GM21390 (cell line): ENCODE data around the gene PKDREJ.
A peak's percentile ranks its signal among the peaks of the same experiment; 100 is the strongest.

Experiments used
- ATAC-seq: cut with Tn5 transposase; IDR thresholded peaks from one replicate; pipeline ENCODE4 v1.9.1; 2021; ENCODE audit not compliant: unreplicated experiment

PKDREJ gene

DNA sequence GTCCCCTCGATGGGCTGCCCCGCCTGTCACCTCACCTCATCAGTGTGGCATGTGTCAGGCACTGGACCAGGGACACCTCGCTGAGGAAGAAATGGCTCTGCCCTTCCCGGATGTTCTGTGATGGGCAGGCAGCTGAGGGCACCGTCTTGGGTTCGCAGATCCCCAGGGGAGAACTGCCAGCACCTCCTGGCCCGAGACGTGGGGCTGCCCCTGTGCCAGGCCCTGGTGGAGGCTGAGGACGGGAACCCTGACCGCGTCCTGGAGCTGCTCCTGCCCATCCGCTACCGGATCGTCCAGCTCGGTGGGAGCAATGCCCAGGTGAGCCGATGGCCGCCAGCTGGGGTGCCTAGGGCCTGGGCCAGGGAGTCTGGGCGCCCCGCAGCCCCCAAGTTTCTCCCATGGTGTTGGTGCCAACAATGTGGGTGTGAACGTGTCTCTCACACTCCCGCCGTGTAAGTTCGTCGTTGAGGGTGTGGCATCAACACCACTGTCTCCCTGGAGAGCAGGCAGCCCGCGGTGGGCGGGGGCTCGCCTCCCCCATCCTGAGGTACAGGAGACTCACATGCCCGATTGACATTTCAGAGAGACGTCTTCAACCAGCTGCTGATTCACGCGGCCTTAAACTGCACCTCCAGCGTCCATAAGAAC, 26.2 kb upstream of the PKDREJ start:
- no peak for ATAC-seq

DNA sequence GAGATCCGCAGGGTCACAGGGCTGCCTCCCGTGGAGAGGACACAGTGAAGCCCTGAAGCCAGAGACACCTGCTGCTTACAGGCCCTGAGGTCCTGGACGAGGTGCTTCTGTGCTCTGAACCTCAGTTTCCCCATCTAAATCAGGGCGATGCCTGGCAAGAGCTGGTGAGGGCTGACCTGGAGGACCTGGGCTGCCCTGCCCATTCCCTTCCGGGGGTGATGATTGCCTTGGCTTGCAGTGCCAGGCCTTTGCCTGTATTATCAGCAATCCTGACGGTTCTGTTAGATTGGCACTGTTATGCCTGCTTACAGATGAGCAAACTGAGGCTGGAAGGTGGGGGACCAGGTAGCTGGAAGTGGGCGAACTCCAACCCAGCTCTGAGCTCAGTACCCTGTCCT, 25.7 kb upstream of the PKDREJ start:
- no peak for ATAC-seq

DNA sequence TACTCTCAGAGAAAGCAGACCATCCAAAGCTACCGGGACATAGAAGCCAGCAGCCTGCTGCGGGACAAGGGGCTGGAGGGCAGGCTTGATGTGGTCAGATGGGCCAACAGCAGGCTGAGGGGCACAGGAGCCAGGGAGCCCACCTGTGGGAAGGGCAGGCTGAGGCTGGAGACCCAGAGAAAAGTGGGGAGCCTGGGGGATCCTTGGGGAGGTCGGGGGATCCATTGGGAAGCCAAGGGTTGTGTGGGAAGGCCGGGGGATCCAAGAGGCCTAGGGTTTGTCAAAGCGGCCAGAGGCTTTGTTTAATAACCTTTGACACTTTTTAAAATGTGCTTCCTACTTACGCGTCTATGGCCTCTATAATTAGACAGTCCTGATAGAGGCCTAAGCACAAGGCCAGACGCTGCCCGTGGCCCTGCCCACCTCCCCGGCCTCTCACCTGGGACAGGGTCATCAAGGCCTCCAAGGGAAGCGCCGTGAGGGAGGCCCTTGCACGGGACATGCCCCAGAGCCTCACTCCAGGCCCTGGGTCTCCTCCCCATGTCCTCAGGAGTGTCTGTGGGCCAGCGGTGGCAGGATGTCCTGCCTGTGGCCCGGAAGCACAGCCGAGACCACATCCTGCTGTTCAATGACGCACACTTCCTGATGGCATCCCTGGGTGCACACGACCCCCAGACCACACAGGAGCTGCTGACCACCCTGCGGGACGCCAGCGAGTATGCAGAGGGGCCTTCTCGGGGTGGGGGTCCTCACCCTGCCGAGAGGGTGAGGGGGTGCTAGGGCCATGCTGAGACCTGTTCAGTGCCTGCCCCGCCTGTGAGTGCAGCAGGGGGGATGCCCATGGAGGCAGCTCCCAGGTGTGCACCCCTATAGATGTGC, 25.0 kb upstream of the PKDREJ start:
- peak; percentile 81 for ATAC-seq

DNA sequence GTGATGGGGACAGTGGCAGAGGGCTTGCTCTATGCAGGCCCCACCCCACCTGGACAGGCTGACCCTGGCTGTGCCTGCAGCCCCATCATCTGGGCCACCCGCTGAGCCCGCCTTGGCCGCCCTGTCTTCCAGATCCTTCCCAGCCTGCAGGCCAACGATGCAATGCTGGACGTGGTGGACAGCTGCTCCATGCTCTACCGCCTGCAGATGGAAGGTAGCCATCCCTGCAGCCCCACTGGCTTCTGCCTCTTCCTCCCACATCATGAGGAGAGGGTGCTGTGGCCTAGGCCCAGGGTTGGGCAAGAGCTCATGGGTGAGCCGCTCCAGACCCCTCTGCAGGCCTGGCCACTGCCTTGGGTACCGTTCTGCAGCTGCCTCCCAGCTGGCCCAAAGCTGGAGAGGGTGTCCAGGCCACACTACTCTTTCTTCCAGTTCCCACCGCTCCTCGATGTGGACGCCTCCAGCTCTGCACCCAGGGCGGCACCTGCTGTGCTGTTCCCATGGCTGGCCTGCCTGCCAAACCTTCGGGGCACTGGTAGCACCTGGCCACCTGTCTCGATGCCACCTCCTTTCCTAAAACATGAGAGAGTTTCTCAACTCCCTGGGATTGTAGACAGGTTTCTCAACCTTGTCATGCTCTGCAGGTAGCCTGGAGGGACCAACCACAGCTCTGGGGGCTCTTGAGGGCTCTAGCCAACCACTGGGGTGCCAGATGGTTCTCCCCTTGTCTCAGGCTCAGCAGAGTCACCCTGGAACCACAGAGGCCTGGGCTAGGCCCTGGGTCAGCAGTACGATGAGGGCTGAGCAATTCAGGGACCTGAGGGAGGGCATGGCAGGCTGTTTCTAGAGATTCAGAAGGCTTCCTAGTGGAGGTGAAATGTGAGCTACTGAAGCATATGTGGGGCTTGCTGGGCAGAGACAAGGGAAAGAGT, 24.1 kb upstream of the PKDREJ start:
- ATAC-seq, result no peak

DNA sequence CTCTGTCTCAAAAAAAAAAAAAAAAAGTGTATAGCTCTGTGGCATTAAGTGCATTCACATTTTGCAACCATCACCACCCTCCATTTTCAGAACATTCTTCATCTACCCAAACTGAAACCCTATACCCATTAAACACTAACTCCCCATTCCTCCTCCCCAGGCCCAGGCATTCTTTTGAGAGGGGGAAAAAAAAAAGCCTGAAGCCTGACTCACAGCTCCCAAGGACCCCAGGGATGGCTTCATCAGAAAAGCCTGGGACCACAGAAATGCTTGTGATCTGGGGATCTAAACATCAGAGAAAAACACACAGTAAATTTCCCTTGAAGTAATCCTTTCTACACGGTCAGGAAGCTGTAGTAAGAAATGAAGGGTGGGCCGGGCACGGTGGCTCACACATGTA, 22.9 kb upstream of the PKDREJ start:
- no peak for ATAC-seq

DNA sequence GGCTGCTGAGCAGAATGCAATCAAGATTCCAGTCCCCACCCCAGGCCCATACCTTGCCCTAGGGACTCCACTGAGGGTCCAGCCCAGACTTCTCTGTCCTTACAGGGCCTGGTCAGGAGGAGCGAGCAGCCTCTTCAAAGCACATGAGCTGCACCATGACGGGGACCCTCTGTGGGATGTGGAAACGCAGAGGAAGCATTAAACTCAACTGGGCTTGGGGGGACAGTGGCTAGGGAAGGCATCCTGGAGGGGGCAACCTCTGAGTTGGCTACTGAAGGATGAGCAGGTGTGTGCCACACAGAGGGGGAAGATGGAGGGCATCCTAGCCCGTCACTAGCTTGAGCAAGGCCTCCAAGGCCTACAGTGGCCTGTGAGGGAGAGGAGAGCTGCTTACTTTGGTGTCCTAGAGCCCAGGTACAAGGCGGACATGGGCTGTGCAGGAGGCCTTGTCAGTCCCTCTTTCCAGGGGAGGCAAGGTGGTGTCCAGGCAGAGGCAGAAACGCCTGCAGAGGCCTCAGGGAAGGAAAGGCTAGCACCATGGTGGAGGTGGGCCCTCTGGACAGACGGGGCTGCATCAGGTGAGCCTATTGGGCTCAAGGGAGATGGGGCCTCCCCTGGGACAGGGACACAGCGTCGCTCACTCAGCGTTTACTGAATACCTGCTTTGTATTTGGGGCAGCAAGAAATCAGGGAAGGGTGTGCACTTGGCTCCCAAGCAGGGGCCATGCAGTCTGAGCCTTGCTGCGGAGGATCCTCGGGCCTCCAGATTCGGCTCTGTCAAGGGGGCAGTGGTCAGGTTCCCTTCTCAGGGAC, 18.9 kb upstream of the PKDREJ start:
- ATAC-seq, result no peak

DNA sequence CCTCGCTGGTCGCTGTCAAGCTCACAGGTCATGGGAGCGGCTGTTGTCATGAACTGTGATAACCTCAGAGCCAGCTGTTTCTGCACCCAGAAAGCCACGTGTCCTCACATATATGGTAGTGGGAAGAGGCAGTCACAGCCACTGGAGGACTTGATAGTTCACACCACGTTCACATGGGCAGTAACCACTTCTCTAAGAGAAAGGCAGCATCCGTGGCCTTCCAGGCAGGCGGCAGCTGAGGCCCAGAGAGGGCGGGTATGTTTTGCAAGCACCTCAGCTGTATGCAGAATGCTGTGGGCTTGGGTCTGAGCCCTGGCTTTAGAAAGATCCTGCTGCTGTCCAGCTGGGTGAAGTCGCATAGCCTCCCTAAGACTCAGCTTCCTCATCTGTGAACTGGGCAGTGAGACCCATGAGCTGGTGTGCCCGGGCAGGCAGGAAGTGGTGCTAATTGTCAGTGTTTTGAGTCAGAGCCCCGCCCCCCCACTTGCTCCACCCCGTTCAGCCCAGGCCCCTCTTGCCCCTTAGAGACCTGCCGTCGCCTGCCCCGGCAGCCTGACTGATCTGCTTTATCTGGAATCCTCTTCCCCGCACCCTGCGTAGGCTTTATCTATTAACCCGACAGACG, 18.0 kb upstream of the PKDREJ start:
- no peak for ATAC-seq

DNA sequence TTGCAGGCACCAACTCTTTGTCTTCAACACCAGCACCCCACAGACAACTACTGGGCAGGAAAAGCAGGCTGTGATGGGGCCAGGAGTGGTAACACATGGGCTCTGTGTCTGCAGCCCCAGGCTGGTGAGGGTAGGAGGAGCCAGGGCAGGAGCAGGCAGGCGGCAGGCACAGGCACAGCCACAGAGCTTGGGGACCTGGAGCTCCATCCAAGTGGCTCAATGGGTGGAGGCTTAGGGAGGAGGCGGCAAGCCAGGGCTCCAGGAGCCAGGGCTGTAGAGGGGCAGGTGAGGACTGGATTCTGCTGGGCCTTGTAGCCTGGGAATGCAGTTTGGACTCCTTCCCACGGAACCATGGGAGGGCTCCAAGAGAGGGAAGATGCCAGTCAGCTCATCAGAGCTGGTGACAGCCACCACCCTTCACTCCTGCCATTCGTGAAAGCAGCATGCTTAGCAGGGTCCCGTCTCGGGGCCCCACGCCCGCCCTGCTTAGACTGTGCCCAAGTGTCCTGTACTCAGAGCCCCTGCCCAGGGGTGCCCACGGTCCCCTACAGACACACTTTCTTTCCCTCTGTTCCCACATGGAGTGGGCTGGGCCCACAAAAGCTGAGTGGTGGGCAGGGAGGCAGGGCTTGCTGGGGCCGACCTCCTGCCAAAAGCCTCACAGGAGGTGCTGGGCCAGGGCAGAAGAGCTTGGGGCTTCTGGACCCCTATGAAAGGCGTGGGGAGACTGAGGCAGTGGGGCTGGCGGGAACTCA, 17.1 kb upstream of the PKDREJ start:
- no peak for ATAC-seq

DNA sequence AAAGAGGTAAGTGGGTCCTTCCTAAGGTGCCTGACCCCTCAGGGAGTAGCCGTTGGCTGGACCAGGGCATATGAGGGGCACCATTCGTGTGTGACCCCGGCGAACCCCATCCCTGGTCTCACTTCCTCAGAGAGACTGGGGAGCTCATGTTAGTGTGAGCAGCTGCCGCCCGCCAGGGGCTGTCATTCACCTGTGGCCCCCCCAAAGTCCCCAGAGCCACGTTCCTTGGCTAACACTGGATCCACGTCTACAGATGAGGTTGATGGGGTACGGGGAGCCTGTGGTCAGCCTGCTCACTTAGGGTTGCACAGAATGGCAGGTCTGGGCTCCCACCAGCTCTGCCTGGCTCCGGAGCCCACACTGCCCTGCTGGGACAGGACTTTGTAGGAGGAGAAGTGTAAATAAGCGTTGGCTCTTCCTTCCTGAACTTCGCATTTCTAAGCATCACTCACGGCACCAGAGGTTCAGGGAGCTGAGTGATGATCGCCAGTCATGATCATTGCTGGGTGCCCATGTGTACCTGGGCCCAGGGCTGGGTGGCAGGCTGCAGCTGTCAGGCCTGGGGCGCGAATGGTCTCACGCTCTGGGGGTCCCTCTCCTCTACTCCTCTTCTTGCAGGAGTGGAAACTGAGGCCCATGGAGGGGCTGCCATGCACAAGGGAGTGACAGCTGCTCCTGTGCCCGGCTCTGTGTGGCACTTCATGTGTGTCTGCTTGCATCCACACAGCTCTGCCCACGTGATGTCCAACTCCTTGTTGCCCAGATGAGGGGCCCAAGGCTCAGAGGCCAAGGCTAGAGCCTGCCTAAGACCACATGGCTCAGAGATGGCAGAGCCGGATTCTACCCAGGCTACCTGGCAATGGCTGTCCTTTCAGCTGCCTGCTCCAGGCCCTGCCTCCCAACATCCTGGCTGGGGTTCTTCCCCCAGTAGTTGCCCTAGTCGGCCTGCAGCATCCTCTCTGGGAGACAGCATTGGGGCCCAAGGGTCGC, 15.8 kb upstream of the PKDREJ start:
- ATAC-seq, result no peak

DNA sequence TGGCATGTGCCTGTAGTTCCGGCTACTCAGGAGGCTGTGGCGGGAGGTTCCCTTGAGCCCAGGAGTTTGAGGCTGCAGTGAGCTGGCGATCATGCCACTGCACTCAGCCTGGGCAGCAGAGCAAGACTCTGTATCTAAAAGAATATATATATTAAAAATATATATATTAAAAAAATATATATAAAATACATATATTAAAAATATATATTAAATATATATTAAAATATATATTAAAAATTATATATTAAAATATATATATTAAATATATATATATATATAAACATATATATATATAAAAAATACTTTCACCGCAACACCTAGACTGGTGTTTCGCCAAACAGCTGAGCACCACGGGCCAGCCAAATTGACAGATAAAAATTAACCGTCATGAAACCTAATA, 13.4 kb upstream of the PKDREJ start:
- no peak for ATAC-seq

DNA sequence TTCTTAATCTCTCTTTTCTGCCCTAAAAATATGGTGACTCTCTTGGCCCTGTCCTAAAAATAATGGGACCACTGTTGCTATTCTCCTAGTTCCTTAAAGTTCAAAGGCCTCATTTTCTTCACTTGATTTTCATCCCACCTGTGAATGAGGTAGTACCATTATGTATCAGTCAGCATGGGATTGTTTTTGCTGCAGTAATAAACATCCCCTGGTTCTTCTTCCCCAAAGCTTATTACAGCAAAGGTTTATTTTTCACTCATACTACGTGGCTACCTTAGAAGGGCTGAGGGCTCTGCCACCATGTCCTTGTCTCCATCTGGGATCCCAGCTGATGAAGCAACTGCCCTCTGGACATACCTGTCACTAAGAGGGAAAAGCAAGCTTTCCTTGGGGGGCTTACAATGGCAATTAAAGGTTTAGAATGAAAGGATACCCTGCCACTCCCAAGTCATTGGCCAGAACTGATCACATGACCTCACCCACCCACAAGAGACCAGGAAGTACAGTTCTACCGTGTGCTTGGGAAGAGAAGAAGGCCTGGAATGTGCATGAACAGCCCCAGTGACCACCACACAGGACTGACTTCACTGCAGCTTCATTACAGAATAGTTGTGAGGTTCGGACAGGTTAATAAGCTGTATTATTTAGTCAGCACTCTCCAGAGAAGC, 12.4 kb upstream of the PKDREJ start:
- ATAC-seq, result no peak

DNA sequence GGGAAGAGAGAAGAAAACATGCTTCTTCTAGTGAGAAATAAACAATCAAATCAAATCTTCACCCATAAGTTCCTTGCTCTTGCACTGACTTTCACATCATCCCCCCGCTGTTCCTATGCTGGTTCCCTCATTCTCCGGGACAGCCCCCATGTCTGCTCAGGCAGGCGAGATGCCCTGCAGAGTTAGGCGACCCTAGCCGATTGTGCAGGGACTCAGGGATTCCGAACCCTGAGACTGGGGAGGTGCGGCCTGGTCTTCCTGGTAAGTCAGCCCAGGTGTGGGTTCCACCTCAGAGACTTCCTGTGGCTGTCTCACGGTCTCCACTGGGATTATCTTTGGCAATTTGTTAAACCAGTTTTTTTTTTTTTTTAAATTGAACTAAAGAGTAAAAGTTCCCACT, 11.2 kb upstream of the PKDREJ start:
- no peak for ATAC-seq

DNA sequence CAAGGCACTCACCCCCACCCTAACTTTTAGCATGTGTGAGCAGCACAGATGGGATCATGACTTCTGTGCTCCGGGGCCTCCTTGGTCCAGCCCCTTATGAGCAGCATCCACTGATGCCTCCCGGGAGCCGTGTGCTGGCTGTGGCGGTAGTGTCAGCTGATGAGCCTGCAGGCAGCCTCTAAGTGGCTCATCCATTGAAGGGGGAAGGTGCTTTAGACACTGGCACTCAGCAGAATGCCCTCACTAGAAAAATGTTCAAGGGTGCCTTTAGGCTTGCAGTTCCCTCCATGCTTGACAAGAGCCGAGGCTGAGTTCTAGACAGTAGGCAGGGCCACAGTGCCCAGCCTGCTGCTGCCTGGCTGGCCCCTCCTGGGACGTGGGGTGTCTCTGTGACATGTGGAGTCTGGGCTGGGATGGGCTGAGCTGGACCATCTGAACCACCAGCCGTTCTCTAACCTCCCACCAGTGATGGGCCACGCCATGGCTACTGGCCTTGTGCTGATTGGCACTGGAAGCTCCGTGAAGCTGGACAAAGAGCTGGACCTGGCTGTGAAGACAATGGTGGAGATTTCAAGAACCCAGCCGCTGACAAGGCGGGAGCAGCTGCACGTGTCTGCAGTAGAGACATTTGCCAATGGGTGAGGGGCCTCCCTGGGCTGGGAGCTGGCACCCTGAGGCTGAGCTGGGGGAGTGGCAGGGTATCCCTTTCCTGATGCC, 10.4 kb upstream of the PKDREJ start:
- no peak for ATAC-seq

DNA sequence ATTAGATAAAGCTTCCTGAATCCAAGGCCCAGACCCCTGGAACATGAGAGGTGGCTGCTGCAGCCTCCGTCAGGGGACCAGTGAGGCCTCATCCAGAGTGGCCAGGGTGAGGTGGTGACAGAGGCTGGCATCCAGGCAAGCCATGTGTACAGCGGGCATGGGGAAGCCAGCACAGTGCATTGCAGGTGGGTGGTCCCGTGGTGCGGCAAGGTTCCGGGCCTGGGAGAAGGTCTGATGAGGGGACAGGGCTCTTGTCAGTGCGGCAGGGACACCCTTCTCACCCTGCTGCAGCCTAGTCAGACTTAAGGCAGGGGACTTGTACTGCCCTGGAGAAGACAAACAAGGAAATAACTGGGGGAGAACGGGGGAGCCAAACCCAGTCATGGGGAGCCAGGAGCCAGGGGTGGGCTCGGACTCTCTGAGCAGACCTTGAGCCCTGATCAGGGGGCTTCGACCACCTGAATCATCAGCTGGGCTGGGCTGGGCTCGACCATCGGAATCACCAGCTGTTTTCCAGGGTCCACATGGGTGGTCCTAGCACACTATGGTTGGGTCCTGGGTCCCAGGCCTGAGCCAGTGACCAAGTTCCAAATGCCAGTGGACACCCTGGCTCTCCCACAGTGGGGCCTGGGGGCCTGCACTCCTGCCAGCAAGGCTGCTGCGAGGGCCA, 9.8 kb upstream of the PKDREJ start:
- no peak for ATAC-seq

DNA sequence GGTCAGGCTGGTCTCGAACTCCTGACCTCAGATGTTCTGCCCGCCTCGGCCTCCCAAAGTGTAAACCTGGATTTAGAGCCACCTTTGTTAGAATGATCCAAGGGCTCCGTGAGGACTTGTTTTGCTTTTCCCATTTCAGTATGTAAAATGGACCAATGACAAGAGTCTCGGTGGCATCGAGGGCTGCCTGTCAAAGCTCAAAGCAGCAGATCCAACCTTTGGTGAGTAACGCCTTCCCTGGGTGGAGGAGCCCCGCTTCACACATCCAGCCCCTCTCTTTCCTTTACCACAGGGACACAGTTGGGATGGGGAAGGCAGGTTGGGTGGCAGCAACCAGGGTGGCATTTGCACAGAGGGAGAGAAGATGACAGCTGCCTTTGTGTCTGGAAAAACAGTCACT, 9.1 kb upstream of the PKDREJ start:
- no peak for ATAC-seq

DNA sequence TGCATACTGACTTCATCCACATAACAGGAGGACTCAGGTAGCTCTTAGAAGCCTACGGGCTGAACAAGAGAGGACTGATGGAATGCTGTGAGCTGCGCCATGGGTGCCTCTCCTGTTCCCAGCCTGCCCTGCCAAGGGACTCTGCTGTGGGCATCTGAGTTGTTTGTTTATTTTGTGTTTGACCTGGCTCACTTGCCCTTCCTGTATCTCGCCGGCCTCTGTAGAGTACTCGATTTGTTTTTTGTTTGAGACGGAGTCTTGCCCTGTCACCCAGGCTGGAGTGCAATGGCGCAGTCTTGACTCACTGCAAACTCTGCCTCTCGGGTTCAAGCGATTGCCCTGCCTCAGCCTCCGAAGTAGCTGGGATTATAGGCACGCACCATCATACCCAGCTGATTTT, 6.4 kb upstream of the PKDREJ start:
- ATAC-seq, result no peak
